Activated naive CD8-positive, alpha-beta T cell treated with anti-CD3 and anti-CD28 coated beads, Interleukin-2, amount 10 ng/mL, durations not matched to agents 7 days and 5 days (primary cell): Measurements from ENCODE around the gene C1QTNF1. TPM values are rescaled to one million over a fixed set of nuclear protein-coding genes. Genes with fewer than 3 reads are reported as not detected.

Experiments
- ATAC-seq: fragments of 150-1000 bp; cut with Tn5 transposase; one replicate; pipeline ENCODE4 v1.10.0; 2021; ENCODE audit warnings: low read depth, moderate library complexity
- POLR2A ChIA-PET: fragments of 350-600 bp; sonication (Branson Sonifier 250); formaldehyde crosslinking; loops from one replicate; lab custom pipeline; 2021; ENCODE audit warnings: antibody characterized with exemption; lab: Charles Lee
- DNase-seq: peaks from one replicate; pipeline ENCODE4 v3.0.0; 2021
- H3K27ac Mint-ChIP-seq: one replicate; pipeline ENCODE4 v1.8.0; 2022; ENCODE audit warnings: mild to moderate bottlenecking, mixed read lengths
- H3K27me3 Mint-ChIP-seq: one replicate; pipeline ENCODE4 v1.8.0; 2022; ENCODE audit warnings: mild to moderate bottlenecking, moderate library complexity, mixed read lengths
- H3K36me3 Mint-ChIP-seq: one replicate; pipeline ENCODE4 v1.8.0; 2021; ENCODE audit warnings: mild to moderate bottlenecking, mixed read lengths
- H3K4me1 Mint-ChIP-seq: one replicate; pipeline ENCODE4 v1.8.0; 2021; ENCODE audit warnings: mixed read lengths
- H3K4me3 Mint-ChIP-seq: one replicate; pipeline ENCODE4 v1.8.0; 2022; ENCODE audit warnings: mild to moderate bottlenecking, moderate library complexity, mixed read lengths
- H3K9me3 Mint-ChIP-seq: one replicate; pipeline ENCODE4 v1.8.0; 2021; ENCODE audit warnings: mixed read lengths
- total RNA-seq, 2 experiments: library from RNA; stranded (reverse); gene quantifications; one replicate each; pipeline ENCODE4 v1.2.3, GENCODE V29; 2021

Gene C1QTNF1
- total RNA-seq, 2 experiments from 2014 or later, result not detected

DNA sequence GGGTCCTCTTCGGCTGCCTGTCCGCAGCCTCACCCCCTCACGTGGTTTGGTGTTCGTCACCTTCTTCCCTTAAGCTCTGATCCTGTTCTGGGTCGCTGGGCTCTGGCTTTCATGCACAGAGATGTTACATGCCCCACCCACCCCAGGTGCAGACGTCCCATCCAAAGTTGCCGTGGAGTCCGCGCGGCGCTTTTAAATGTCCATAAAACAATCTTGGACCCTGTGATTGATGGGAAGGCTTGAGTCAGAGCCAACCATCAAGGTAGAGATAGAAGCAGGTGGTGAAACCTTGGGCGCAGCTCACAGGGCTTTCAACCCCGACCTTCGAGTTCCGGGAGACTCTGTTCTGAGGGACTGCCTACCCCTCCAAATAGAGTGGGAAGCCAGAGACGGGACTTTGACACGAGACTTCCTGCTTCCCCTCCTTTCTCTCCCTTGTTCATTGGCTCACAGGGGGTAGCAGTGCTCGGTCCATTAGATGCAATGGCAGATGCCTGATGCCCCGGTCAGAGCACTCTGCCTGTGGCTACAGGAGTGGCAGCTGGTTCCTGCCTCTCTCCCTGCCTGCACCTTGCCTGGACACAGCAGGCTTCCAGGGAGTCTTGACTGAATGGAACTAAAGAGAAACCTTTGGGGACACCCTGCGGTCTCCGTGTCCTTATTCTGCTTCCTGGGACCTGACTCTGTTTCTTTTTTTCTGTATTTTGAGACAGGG is 54.7 kb downstream of the C1QTNF1 start:
- Mint-ChIP-seq H3K27ac (no peak overlapping the region), H3K36me3 (peaks cover 7% of the 10 kb centered on the region), H3K4me3 (no peak overlapping the region), H3K9me3 (no peaks in the 10 kb centered on the region), H3K4me1 (peaks cover 6% of the 10 kb centered on the region), H3K27me3 (no peaks in the 10 kb centered on the region)
- DNase-seq (no peak), ATAC-seq (no peak)
- POLR2A ChIA-PET, result no interaction called here

- DNase-seq (no peak), ATAC-seq (no peak)
- no peaks in the 10 kb centered on the region for H3K27me3 Mint-ChIP-seq
- H3K4me3 Mint-ChIP-seq, result no peak overlapping the region
- H3K27ac Mint-ChIP-seq, result no peak overlapping the region
- H3K36me3 Mint-ChIP-seq, result peaks cover 7% of the 10 kb centered on the region
- H3K4me1 Mint-ChIP-seq, result peaks cover 5% of the 10 kb centered on the region
- no peaks in the 10 kb centered on the region for H3K9me3 Mint-ChIP-seq
- POLR2A ChIA-PET, result no interaction called here
These were observed 55.6 kb downstream of the C1QTNF1 start for GRCh38 chr17:79079421-79080200.

DNA sequence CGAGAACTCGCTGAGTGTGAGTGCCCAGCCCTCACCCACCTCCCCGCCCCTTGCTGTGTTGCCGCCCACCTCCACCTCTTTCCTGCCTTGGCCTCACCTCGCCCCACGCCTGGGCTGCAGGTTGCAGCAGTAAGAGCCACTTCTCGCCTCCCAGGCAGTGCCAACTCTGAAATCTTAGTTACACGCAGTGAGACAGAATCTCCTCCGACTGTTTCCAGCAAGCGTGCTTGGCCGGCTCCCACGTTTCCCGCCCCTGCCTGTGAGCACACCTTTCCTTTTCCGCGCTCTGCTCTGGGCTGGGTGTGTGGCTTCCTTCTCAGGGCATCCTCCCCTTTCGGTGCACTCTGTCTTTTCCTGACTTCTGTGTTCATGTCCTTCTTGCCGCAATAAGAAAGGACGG is 56.4 kb downstream of the C1QTNF1 start:
- peaks cover 7% of the 10 kb centered on the region for H3K36me3 Mint-ChIP-seq
- H3K27ac Mint-ChIP-seq, result no peak overlapping the region
- H3K4me3 Mint-ChIP-seq, result no peak overlapping the region

DNA sequence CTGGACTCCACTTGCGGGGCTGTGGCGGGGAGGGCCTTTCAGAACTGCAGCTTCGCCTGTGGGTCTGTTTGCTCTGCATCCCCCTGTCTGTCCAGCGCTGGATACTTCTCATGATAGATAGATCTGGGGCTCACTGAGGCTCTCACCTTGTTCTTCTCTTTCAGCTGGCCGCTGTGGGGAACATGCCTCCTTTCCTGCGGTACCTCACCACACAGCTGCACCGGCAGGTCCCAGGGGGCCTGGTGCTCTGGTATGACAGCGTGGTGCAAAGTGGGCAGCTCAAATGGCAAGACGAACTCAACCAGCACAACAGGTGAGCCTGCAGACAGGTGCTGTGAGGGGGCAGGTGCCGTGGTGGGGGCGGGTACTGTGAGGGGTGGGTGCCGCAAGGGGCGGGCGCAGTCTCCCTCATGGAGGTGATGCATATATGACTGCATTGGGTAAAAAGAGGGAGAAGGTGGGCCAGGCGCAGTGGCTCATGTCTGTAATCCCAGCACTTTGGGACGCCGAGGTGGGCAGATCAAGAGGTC is 56.9 kb downstream of the C1QTNF1 start:
- H3K4me1 Mint-ChIP-seq, result peaks cover 1% of the 10 kb centered on the region
- no peak overlapping the region for H3K27ac Mint-ChIP-seq
- POLR2A ChIA-PET, result interaction anchor here (0.7 kb wide), 1 partner anchor 48 kb away, joined by 3 read pairs; no protein-coding TSS in a partner anchor
- H3K9me3 Mint-ChIP-seq, result no peaks in the 10 kb centered on the region
- H3K4me3 Mint-ChIP-seq, result no peak overlapping the region
- no peak for ATAC-seq
- H3K36me3 Mint-ChIP-seq, result peaks cover 7% of the 10 kb centered on the region
- no peaks in the 10 kb centered on the region for H3K27me3 Mint-ChIP-seq
- DNase-seq, result no peak

More for the DNA sequence above, 56.4 kb downstream of the C1QTNF1 start:
- no peaks in the 10 kb centered on the region for H3K9me3 Mint-ChIP-seq
- POLR2A ChIA-PET, result interaction anchor here (0.7 kb wide), 1 partner anchor 48 kb away, joined by 3 read pairs; no protein-coding TSS in a partner anchor
- no peak for ATAC-seq
- H3K4me1 Mint-ChIP-seq, result peaks cover 5% of the 10 kb centered on the region
- no peaks in the 10 kb centered on the region for H3K27me3 Mint-ChIP-seq
- DNase-seq, result no peak

- no peak overlapping the region for H3K4me3 Mint-ChIP-seq
- no peak overlapping the region for H3K27ac Mint-ChIP-seq
- no peak for DNase-seq
- H3K36me3 Mint-ChIP-seq, result peaks cover 7% of the 10 kb centered on the region
- no peaks in the 10 kb centered on the region for H3K27me3 Mint-ChIP-seq
- ATAC-seq, result no peak
- no peaks in the 10 kb centered on the region for H3K9me3 Mint-ChIP-seq
- POLR2A ChIA-PET, result no interaction called here
- no peaks in the 10 kb centered on the region for H3K4me1 Mint-ChIP-seq
These were observed 57.8 kb downstream of the C1QTNF1 start for GRCh38 chr17:79081571-79082276.

- POLR2A ChIA-PET, result interaction anchor here (0.9 kb wide), 1 partner anchor 8 kb away, joined by 3 read pairs; the partner anchor contains the start of gene ENGASE
- no peaks in the 10 kb centered on the region for H3K9me3 Mint-ChIP-seq
- H3K4me1 Mint-ChIP-seq, result no peaks in the 10 kb centered on the region
- H3K36me3 Mint-ChIP-seq, result peaks cover 7% of the 10 kb centered on the region
- no peak overlapping the region for H3K4me3 Mint-ChIP-seq
- no peak for ATAC-seq
- peak; percentile 73 for DNase-seq
- H3K27ac Mint-ChIP-seq, result no peak overlapping the region
- H3K27me3 Mint-ChIP-seq, result no peaks in the 10 kb centered on the region
These were observed 58.6 kb downstream of the C1QTNF1 start for GRCh38 chr17:79082311-79083190.

DNA sequence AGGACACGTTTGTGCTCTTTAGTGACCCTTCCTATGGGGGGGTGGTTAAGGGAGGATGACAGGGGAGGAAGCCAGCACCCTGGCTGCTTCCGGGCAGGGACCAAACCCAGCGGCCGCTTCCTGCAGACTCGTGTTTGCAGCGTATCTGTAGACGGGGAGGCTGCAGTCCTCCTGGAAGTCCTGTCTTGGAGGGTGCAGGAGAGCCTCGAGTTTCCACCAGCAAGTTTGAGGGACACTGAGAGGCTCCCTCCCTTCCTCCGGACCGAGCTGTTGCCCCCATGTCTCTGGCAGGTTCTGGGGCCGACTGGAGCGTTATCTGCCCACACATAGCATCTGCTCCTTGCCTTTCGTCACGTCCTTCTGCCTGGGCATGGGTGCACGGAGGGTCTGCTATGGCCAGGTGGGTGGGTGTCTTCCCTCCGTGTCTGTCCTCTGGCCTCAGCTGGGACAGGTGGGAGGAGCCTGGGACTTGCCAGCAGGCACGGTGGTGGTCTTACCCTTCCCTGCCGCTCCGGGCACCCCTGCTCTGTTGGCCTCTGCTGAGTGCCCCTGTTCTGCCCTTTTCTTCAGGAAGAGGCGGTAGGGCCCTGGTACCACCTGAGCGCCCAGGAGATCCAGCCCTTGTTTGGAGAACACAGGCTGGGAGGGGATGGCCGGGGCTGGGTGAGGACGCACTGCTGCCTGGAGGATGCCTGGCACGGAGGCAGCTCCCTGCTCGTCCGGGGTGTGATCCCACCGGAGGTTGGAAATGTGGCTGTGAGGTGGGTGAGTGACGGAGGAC is 59.4 kb downstream of the C1QTNF1 start:
- POLR2A ChIA-PET, result interaction anchor here (0.9 kb wide), 1 partner anchor 9 kb away, joined by 3 read pairs; the partner anchor contains the start of gene ENGASE
- Mint-ChIP-seq H3K27me3 (no peaks in the 10 kb centered on the region), H3K9me3 (no peaks in the 10 kb centered on the region), H3K4me1 (no peaks in the 10 kb centered on the region), H3K36me3 (peaks cover 7% of the 10 kb centered on the region), H3K4me3 (no peak overlapping the region), H3K27ac (no peak overlapping the region)
- no peak for ATAC-seq
- DNase-seq, result no peak

- Mint-ChIP-seq H3K27ac (no peak overlapping the region), H3K36me3 (peaks cover 5% of the 10 kb centered on the region), H3K4me3 (no peak overlapping the region), H3K4me1 (no peaks in the 10 kb centered on the region), H3K9me3 (no peaks in the 10 kb centered on the region), H3K27me3 (no peaks in the 10 kb centered on the region)
- POLR2A ChIA-PET, result no interaction called here
- DNase-seq (no peak), ATAC-seq (no peak)
These were observed 60.6 kb downstream of the C1QTNF1 start for GRCh38 chr17:79084291-79085153.

GRCh38 chr17:79085154-79085920 is 61.4 kb downstream of the C1QTNF1 start:
- POLR2A ChIA-PET, result no interaction called here
- H3K9me3 Mint-ChIP-seq, result no peaks in the 10 kb centered on the region
- no peak overlapping the region for H3K4me3 Mint-ChIP-seq

GRCh38 chr17:79085921-79086551 is 62.1 kb downstream of the C1QTNF1 start:
- ATAC-seq (no peak), DNase-seq (no peak)
- H3K36me3 Mint-ChIP-seq, result peaks cover 2% of the 10 kb centered on the region
- H3K9me3 Mint-ChIP-seq, result no peaks in the 10 kb centered on the region
- POLR2A ChIA-PET, result no interaction called here
- H3K4me3 Mint-ChIP-seq, result no peak overlapping the region
- H3K4me1 Mint-ChIP-seq, result no peaks in the 10 kb centered on the region
- no peak overlapping the region for H3K27ac Mint-ChIP-seq
- H3K27me3 Mint-ChIP-seq, result no peaks in the 10 kb centered on the region

More at GRCh38 chr17:79085154-79085920, 61.4 kb downstream of the C1QTNF1 start:
- Mint-ChIP-seq H3K36me3 (peaks cover 5% of the 10 kb centered on the region), H3K4me1 (no peaks in the 10 kb centered on the region), H3K27ac (no peak overlapping the region), H3K27me3 (no peaks in the 10 kb centered on the region)
- DNase-seq (no peak), ATAC-seq (no peak)
